Neural progenitor cell (in vitro differentiated cells): ENCODE measurements around the gene C2orf72. TPM values are rescaled to one million over a fixed set of nuclear protein-coding genes. Genes with fewer than 3 reads are reported as not detected.

Experiments used
- DNase-seq: peaks from one replicate; pipeline ENCODE4 v3.0.0-alpha.2; 2016; ENCODE audit warnings: low spot score
- H2AFZ ChIP-seq: fragments of 200-600 bp; sonication (generic); replicated peaks from 2 replicates; pipeline ENCODE4 v1.6.1; 2016; ENCODE audit warnings: antibody characterized with exemption
- H3F3A ChIP-seq: fragments of 200-600 bp; sonication (generic); 2 replicates; pipeline ENCODE4 v1.6.1; 2016; ENCODE audit warnings: antibody characterized with exemption, low read depth
- H3K27ac ChIP-seq: fragments of 200-600 bp; sonication (generic); 2 replicates; pipeline ENCODE4 v1.5.1; 2016; ENCODE audit warnings: mild to moderate bottlenecking
- H3K27me3 ChIP-seq: fragments of 200-600 bp; sonication (generic); 2 replicates; pipeline ENCODE4 v1.6.1; 2016; ENCODE audit warnings: mild to moderate bottlenecking, moderate library complexity
- H3K36me3 ChIP-seq: fragments of 200-600 bp; sonication (generic); 2 replicates; pipeline ENCODE4 v1.5.1; 2016
- H3K4me1 ChIP-seq: fragments of 200-600 bp; sonication (generic); 2 replicates; pipeline ENCODE4 v1.6.1; 2016; ENCODE audit warnings: mixed run types
- H3K4me2 ChIP-seq: fragments of 200-600 bp; sonication (generic); 2 replicates; pipeline ENCODE4 v1.6.1; 2016
- H3K4me3 ChIP-seq: fragments of 200-600 bp; sonication (generic); 2 replicates; pipeline ENCODE4 v1.5.1; 2016
- H3K79me2 ChIP-seq: fragments of 200-600 bp; sonication (generic); 2 replicates; pipeline ENCODE4 v1.6.1; 2016; ENCODE audit warnings: low read depth
- H3K9ac ChIP-seq: fragments of 200-600 bp; sonication (generic); 2 replicates; pipeline ENCODE4 v1.6.1; 2016
- H3K9me3 ChIP-seq: fragments of 200-600 bp; sonication (generic); 2 replicates; pipeline ENCODE4 v1.5.1; 2016; ENCODE audit warnings: low read depth
- H4K20me1 ChIP-seq: fragments of 200-600 bp; sonication (generic); 2 replicates; pipeline ENCODE4 v1.6.1; 2016; ENCODE audit warnings: low read depth
- H3K27ac Mint-ChIP-seq: 3 replicates; pipeline ENCODE4 v1.8.0; 2021; ENCODE audit warnings: mixed read lengths
- H3K27me3 Mint-ChIP-seq: 2 replicates; pipeline ENCODE4 v1.8.0; 2022; ENCODE audit warnings: low read depth, mild to moderate bottlenecking, inconsistent platforms, moderate library complexity, mixed read lengths; ENCODE audit not compliant: insufficient read depth
- H3K36me3 Mint-ChIP-seq: 3 replicates; pipeline ENCODE4 v1.8.0; 2021; ENCODE audit warnings: mixed read lengths
- H3K4me1 Mint-ChIP-seq: 3 replicates; pipeline ENCODE4 v1.8.0; 2021; ENCODE audit warnings: mixed read lengths
- H3K4me3 Mint-ChIP-seq: 3 replicates; pipeline ENCODE4 v1.8.0; 2021; ENCODE audit warnings: mild to moderate bottlenecking, moderate library complexity, mixed read lengths
- H3K9me3 Mint-ChIP-seq: 3 replicates; pipeline ENCODE4 v1.8.0; 2020; ENCODE audit warnings: mixed read lengths
- CTCF ChIP-seq: fragments of 200-600 bp; sonication (generic); IDR thresholded peaks from 2 replicates; pipeline ENCODE4 v1.5.1; 2017; ENCODE audit warnings: antibody characterized with exemption, mild to moderate bottlenecking
- EZH2 ChIP-seq: fragments of 200-600 bp; sonication (generic); IDR thresholded peaks from 2 replicates; pipeline ENCODE4 v1.6.1; 2017; ENCODE audit warnings: antibody characterized with exemption, mild to moderate bottlenecking, moderate library complexity
- EZH2phosphoT487 ChIP-seq: fragments of 200-600 bp; sonication (generic); IDR thresholded peaks from 2 replicates; pipeline ENCODE4 v1.6.1; 2017; ENCODE audit warnings: antibody characterized with exemption
- total RNA-seq: library from RNA; depleted of rRNA; stranded (reverse); fragments of >200 nt; gene quantifications from 2 replicates; pipeline ENCODE4 v1.2.3, GENCODE V29; 2015; ENCODE audit warnings: low replicate concordance

Gene C2orf72
- total RNA-seq, 1 donor from 2014 or later, result 2.4 TPM

GRCh38 chr2:231094736-231095346 lies 57.5 kb downstream of the C2orf72 start:
- Histone ChIP-seq H3K27me3 (no peaks in the 10 kb centered on the region), H4K20me1 (no peaks in the 10 kb centered on the region), H3K4me3 (no peak overlapping the region), H3K4me2 (no peak overlapping the region), H3K79me2 (no peaks in the 10 kb centered on the region), H3K27ac (no peak overlapping the region), H3F3A (no peaks in the 10 kb centered on the region), H3K9ac (no peak overlapping the region), H3K4me1 (no peaks in the 10 kb centered on the region), H3K9me3 (no peaks in the 10 kb centered on the region), H3K36me3 (no peaks in the 10 kb centered on the region), H2AFZ (no peak overlapping the region)
- no peaks in the 10 kb centered on the region for H3K27me3 Mint-ChIP-seq
- peaks cover 3% of the 10 kb centered on the region for H3K9me3 Mint-ChIP-seq
- H3K4me1 Mint-ChIP-seq, result no peaks in the 10 kb centered on the region
- peaks cover 40% of the 10 kb centered on the region for H3K36me3 Mint-ChIP-seq
- no peak overlapping the region for H3K4me3 Mint-ChIP-seq
- TF ChIP-seq CTCF (no peak), EZH2 (no peak), EZH2phosphoT487 (no peak)
- DNase-seq, result no peak
- H3K27ac Mint-ChIP-seq, result no peak overlapping the region

Other genes starting within 250 kb of the C2orf72 start
- 84.6 and 146 TPM in 2 replicates for gene ITM2C, start 172.6 kb upstream of the C2orf72 start, total RNA-seq
- not detected in 2 replicates for gene GPR55, start 112.3 kb upstream of the C2orf72 start, total RNA-seq
- gene SPATA3, start 41.4 kb upstream of the C2orf72 start, total RNA-seq, result not detected in 2 replicates
- 101 and 132 TPM in 2 replicates for gene PSMD1, start 19.3 kb downstream of the C2orf72 start, total RNA-seq
- gene HTR2B, start 87.5 kb downstream of the C2orf72 start, total RNA-seq, result not detected in 2 replicates
- 42.8 and 45.8 TPM in 2 replicates for gene ARMC9, start 161.1 kb downstream of the C2orf72 start, total RNA-seq